H1 (cell line): ENCODE measurements around the gene PTPRG. TPM values are rescaled to one million over a fixed set of nuclear protein-coding genes. Genes with fewer than 3 reads are reported as not detected.

ENCODE experiments used
- CBX5 ChIP-seq: fragments of 300-800, 300-1000 bp; sonication (generic); IDR thresholded peaks from 2 replicates; pipeline ENCODE4 v1.7.1; 2016; ENCODE audit warnings: antibody characterized with exemption, low read length, low read depth
- CTCF ChIP-seq, 3 experiments: IDR thresholded peaks; 1 replicate in 2 of 3; 2 replicates in 1 of 3; pipeline versions ENCODE4 v1.5.1 to v1.6.1; 2011; ENCODE audit warnings: low read length in 3 of 3, mild to moderate bottlenecking in 3 of 3, inconsistent platforms in 2 of 3, low read depth in 1 of 3, moderate library complexity in 1 of 3; ENCODE audit not compliant: insufficient read depth in 1 of 3; ENCODE audit errors: control extremely low read depth in 1 of 3
- KDM4A ChIP-seq: IDR thresholded peaks from one replicate; pipeline ENCODE4 v1.7.1; 2012; ENCODE audit warnings: low read depth, mild to moderate bottlenecking, moderate library complexity, low read length, inconsistent platforms; ENCODE audit not compliant: severe bottlenecking
- TCF12 ChIP-seq: IDR thresholded peaks from 2 replicates; pipeline ENCODE4 v1.6.1; 2011; ENCODE audit warnings: low read depth, mild to moderate bottlenecking, low read length
- TEAD4 ChIP-seq: IDR thresholded peaks from 2 replicates; pipeline ENCODE4 v1.6.1; 2012; ENCODE audit warnings: low read depth, low read length, inconsistent platforms, mixed read lengths
- YY1 ChIP-seq: IDR thresholded peaks from 2 replicates; pipeline ENCODE4 v1.6.1; 2011; ENCODE audit warnings: low read depth, mild to moderate bottlenecking, low read length
- polyA plus RNA-seq, 7 experiments: library from polyadenylated mRNA; depleted of rRNA in 3 of 7; stranded (reverse) in 5 of 7; unstranded in 2 of 7; fragments of >200 nt in 5 of 7; fragments of 200-250 nt in 2 of 7; gene quantifications; 1 replicate in 5 of 7; 2 replicates in 1 of 7; 4 replicates in 1 of 7; pipeline versions ENCODE4 v1.2.1 to v1.2.3, GENCODE V29; 2011 to 2013; ENCODE audit warnings: missing spikeins in 2 of 7, mixed read lengths in 2 of 7
- total RNA-seq: library from RNA; stranded (reverse); fragmentation: NEBNext Ultra II Directional; extraction: Animal tissue kit (Norgen Biotek cat#: 25700); gene quantifications from 2 replicates; pipeline ENCODE4 v1.2.1, GENCODE V29; 2021

Gene PTPRG
- total and polyA plus RNA-seq, 2 of the 8 experiments (the other 6 are each of a cell fraction or from before 2014, with no cell fraction given), result 23.3 to 96.2 TPM

- no peak for TF ChIP-seq CTCF (IDR thresholded peaks at IDR 0.05; ENCODE audit: control extremely low read depth in 1 of 3, insufficient read depth in 1 of 3, low read depth in 1 of 3, low read length in 3 of 3)
- TF ChIP-seq KDM4A, result no peak
- no peak for TF ChIP-seq TEAD4
- TF ChIP-seq CBX5, result no peak
- no peak for TF ChIP-seq YY1
- no peak for TF ChIP-seq TCF12
- TF ChIP-seq, all 59 proteins: peak for 0
Measured at GRCh38 chr3:61736506-61736905, 175.1 kb downstream of the PTPRG start (continued).
